NCI-H2029 (cell line): Measurements from ENCODE around the gene JAK3.
A peak's percentile ranks its signal among the peaks of the same experiment; 100 is the strongest.

Experiments used
- DNase-seq: peaks from one replicate; lab custom pipeline; 2025; lab: John Stamatoyannopoulos, UW

JAK3 gene

DNA sequence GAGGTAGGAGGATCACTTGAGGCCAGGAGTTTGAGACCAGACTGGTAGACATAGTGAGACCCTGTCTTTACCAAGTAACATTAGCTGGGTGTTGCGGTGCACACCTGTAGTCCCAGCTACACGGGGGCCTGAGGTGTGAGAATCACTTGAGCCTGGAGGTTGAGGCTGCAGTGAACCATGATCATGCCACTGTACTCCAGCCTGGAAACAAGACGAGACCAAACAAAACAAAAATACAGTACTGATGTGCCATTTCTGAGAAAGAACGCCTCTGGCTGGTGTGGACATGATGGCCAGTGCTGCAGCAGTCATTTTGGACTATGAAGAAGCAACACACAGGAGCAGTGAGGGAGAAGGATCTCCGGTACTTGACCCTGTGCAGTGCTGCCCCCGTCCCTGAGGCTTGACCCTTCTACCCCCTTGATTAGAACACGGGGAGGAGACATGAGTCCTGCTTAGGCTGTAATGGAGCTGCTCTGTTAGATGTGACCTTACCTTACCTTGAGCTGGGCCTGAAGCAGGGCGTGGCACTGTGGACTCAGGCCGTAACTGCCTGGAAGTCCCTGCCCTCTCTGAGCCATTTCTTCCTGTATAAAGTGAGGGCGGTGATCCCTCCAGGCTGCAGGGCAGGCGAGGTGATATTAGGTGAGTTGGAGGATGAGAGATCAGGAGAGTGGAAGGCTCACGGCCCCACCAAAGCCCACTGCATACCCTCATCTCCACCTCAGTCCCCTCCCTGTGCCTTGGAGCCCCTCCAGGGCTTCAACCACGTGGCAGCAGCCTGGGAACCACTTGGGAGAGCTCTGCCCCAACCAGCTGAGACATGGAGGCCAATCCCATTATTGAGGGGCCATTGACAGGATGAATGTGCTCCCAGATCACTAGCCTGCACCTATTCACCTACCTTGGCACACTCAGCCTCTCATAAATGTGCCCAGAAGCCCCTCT, 17.9 kb upstream of the JAK3 start:
- no peak for DNase-seq

DNA sequence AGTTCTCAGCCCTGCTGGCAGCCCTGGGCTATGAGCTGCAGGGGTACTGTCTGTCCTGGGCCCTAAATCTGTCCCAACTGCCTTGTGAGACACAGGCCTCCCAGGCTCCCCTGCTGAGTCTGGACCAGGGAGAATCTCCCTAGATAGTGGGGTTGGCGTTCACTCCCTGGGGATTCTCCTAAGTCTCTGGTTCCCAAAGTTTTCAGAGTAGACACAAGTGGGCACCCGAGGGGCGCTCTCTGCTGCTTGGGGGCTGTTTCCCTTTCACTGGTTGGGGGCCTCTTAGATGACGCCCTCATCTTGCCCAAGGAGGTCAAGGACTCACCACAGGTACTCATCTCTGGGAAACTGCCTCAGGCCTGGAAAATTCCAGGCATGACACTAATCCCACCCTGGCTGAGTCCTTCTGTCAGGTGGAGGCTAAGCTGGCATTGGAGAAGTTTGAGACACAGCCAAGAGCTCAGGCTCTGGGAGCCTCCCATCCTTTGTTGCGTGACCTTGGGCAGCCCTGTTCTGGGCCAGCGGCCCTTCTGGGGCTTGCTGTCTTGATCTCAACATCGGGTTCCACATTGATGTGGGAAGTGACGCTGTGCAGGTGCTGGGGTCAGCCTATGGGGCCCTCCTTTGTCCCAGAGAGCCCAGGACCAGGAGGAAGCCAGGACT, 15.9 kb upstream of the JAK3 start:
- DNase-seq: no peak

DNA sequence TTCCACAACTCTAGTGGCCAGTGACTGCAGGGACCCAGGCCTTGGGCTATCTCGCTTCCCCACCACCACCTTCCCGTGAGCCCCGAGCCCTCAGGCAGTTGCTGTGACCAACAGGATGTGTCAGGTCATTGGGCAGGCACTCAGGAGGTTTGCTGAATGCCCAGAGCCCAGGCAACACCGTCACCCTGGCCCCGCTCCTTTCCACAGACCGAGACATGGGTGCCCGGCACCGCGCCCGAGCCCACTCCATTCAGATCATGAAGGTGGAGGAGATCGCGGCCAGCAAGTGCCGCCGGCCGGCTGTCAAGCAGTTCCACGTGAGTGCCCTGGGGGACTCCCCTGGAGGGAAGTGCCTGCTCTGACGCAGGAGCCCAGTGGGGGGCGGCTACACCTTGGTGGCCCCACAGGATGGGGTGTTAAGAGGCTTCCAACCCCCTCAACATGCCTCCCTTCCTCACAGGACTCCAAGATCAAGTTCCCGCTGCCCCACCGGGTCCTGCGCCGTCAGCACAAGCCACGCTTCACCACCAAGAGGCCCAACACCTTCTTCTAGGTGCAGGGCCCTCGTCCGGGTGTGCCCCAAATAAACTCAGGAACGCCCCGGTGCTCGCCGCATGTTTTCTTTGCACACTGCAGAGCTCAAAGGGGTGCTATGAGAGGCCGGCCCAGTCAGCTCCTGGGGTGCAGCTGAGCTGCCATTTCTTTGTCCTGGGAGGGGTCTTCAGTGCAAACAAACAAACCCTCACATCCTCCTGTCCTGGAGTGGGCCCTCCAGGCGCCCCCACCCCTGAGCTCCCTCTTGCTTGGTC, 15.1 kb upstream of the JAK3 start:
- no peak for DNase-seq

DNA sequence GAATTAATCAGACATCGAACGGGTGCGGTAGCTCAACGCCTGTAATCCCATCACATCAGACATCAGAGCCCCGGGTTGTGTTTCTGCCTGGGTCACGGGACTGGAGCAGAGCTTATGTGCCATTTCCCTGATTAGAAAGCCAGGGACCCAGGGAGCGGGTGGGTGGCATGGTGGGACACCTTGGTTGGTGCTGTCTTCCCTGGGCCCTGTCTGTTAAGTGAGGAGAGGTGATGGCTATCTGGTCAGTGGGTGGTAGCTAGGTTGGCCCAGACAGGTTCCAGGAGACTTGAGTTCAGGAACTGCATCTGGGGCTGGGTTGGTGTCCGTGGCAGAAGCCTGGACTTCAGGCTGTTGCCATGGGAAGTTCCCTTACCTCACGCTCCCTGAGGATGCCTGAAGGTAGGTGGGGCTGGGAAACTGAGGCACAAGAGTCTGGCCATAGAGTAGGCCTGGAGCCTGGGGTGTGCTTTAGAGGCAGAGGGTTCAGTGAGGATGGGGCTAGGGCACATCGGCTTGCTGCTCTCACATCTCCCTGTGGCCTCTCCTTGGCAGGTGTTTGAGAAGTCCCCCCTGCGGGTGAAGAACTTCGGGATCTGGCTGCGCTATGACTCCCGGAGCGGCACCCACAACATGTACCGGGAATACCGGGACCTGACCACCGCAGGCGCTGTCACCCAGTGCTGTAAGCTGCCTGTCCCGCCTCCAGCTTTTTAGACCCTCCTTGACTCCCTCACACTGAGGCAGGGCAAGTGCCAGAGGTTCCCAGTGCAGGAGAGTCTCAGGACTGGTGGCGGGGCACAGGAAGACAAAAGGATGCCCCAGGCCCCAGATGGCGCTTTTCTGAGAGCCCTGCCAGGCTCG, 14.0 kb upstream of the JAK3 start:
- DNase-seq: no peak

DNA sequence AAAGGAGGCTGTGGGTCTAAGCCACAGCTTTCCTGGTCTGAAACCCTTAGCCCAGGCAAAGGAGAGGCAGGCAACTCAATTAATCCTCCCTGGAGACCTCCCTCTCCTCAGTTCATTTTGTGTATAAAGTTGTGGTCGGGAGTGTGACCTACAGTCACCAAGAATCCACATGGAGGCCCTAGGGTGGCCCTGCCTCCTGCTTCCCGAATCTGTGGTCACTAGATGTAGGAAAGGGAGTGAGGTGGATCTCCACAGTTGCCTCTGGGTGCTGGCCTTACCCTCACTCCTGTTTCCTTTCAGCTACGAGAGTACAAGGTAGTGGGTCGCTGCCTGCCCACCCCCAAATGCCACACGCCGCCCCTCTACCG, 13.2 kb upstream of the JAK3 start:
- DNase-seq: no peak

DNA sequence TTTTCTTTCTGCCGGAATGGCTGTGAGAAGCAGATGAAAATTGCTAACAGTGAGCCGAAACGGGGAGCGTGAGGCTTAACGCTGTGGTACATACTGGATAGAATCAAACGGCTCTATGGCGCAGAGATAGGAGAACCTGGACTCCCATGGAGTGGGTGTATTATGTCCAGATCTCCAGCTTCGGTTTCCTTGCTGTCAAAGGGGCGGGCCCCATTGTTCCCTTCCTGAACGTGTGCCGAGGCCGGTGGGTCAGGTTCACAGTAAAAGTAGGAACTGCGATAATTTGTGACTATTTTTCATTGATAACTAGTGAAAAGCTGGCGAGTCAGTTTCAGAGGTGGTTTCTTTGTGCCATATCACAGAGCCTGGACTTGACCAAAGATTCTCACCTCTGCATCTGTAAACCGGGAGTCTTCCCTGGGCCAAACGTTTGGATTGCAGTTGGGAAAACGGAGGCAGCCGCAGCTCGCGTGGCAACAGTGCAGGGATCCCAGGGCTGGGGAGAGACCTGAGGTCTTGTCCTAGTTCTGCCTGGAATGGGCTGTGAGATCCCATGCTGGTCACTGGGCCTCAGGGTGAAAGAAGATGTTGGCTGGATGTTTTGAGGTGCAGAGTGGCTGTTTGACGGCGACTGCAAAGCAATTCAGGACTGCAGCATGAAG, 12.7 kb upstream of the JAK3 start:
- DNase-seq: no peak

DNA sequence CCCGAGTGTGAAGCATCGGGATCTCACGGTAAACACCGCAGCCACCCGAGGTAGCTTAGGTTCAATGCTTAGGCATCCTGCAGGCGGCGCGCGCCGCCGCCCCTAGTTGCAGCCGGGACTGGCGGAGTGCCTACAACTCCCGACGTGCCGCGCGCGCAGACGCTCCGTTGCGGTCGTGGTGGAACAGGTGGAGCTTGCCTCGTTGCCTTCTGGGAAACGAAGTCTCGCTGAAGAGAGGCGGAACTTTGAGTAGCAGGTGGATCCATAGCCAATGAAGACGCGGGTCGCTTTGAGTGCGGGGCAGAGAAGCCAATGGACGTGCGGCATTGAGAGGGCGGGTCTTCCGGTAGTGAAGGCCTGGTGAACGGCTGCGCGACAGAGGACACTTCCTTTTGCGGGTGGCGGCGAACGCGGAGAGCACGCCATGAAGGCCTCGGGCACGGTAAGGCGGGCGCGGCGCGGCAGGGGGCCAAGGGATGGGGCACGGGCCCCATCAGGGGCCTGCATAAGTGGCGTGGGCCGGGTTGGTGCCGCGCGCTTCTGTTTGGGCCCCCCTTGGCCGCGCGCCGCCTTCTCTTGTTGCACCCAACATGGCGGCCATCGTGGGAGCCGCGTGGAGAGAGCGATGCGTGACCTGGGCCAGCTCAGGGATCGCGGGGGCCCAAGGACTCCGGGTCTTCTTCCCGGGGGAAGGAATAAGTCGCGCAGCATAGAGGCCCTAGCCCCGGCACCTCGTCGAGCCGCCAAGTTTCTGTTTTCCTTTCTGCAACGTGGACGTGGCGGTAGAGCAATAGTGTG, 11.9 kb upstream of the JAK3 start, which contains the start of gene RPL18A:
TSS of gene RPL18A (plus strand) at position 378 of the 798 bp plus-strand sequence. CDS start at position 425, 47 bp downstream.
- DNase-seq: peak; percentile 100

DNA sequence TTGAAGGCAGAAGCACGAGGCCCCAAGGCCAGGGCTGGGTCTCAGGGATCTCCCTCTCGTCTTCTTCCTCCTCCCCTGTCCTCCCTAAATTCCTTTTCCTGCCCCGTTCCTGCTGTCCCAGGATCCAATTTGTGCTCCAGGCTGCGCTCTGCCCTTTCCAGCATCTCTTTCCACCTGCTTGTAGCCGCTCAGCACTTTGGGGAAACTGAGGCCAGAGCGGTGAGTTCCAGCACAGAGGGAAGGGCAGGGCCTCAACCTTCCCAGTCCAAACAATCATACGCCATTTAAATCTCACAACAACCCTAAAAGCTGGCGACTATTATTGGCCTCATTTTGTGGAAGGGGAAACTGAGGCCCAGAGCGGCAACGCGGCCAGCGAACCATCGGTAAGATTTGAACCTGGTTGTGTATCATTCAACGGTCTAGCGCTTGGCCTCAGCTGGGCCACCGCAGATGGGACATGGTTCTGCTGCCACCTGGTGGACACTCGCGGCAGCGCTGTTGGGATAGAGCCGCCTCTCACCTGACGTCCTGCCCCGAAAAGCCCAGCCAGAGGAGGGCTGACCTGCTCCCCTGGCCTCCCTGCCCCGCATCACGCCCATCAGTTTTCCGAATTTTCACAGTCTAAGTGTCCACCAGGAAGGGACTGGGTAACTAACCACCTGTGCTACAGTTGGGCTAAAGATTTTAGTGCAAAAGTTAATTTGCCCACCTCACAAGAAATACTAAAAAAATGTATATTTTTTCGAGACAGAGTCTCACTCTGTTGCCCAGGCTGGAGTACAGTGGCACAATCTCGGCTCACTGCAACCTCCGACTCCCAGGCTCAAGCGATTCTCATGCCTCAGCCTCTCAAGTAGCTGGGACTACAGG, 7.7 kb upstream of the JAK3 start:
- DNase-seq: peak; percentile 56

DNA sequence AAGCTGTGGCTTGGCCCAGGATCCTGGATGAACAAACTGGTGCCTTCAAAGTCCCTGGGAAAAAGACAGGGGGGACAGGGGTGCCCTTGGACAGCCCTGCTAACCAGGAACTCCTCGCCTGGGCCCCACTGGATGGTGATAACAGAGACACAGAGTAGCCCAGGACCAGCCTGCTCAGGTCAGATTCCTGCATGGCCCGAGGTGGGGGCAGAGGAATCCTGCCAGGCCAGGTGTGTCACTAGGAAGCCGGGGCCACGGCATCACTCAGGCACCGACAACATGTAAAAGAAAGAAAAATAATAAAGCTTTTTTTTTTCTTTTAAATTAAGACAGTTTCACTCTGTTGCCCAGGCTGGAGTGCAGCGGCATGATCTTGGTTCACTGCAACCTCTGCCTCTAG, 6.3 kb upstream of the JAK3 start:
- DNase-seq: no peak

DNA sequence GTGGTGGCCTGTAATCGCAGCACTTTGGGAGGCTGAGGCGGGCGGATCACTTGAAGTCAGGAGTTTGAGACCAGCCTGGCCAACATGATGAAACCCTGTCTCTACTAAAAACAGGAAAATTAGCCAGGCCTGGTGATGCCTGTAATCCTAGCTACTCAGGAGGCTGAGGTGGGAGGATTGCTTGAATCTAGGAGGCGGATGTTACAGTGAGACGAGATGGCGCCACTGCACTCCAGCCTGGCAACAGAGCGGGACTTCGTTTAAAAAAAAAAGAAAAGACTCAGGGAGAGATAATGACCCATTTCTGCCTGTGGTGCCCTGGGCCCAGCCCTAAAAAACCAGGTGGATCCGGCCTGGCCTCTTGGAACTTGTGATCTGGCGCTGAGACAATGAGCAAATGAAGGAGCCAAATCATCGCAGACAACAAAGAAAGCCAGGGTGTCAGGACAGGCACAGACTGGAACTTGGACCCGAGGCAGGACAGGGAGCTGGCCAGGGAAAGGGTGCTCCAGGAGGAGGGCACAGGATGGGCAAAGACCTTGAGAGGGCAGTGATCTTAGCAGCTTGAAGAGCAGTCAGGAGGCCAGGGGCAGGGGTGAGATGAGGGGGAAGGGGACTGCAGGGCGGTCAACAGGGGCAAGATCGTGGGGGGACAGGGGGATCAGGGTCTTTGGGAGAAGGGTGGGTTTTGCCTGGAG, 962 bp upstream of the JAK3 start:
- DNase-seq: peak; percentile 26

DNA sequence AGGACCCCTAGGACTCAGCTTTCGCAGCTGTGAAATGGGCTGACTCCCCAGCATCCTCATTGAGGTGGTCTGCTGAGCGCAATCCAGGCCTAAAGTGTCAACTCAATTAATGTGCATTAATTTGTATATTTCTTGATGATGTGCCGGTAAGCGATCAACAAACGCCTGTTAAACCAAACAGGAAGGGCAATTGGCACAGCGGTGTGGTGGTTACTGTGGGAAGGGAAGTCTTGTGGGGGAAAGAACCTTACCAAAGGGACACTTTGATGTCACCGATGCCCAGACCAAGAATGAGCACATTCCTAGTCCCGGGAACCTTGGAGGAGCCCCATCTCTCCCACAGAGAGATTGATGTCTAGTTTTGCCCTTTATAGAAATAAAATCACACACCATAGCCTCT, 1.6 kb downstream of the JAK3 start:
- DNase-seq: no peak

DNA sequence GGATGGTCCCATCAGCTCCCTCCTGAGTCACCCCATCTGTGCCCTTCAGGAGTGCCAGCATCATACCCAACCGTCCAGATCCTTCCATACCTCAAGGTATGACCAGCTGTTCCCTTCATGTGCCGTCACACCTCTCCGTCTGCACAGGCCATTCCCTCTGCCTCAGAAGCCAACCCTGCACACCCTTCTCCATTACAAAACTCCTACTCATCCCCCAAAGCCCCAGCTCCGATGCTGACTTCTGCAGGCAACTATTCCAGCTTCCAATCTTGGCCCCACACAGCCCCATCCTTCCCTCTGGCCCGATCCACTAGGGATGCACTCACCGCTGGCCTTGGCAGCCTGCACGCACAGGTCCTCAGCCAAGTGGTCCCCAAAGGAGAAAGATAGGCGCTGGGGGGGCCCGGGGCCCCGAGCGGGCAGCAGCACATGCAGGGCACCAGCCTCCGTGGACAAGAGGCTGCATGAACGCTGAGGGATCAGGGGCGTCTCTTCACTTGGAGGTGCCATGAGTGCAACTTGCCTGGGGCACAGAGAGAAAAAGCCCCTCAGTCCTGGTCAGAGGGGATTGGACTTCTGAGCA, 3.8 kb downstream of the JAK3 start:
- DNase-seq: no peak

DNA sequence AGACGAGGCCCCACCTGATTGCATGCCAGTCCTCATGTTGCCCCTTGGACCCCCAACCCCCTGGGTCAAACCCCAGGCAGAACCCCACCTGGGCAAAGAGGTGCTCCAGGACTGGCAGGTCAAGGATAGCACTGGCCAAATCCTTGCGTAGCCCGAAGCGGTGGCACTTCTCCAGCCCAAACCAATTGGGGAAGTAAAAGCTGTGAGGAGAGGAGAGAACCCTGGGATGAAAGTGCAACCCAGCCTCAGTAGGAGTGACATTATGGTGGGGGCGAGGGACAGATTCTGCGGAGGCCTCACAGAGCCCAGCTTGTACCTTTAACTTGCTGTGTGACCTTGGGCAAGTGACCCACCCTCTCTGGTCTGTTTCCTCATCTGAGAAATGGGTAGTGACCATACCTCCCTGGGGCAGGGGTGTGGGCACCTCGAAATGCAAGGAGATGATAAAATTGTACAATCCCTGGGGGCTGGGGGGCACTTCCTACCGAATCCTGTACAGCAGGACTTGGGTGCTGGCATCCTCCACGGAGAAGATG, 4.4 kb downstream of the JAK3 start:
- DNase-seq: no peak

DNA sequence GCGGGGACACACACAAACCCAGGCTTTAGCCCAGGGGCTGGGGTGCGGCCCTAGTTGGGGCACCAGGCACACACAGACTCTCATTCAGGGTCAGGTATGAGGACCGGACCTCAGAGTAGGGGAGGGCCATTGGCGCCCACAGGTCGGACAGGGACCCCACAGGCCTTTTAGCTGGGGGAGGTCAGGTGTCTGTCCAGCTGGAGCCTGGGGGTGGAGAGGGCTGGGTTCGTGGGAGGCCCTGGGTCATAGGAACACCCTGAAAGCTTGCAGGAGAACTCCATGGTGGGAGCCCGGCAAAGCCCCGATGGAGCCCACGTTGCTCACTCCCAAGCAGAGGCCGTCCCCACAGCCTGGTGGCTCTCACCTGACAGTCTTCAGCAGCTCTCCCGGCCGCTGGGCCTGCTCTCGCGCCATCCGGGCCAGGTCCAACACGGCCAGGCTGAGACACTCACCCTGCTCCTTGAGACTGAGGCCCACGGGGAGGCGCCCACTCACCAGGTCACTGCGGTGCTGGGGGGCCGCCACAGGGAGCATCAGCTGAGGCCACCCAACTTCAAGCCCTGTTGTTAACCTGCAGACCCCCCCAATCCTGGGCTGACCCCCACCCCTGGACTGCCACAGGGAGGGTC, 5.0 kb downstream of the JAK3 start:
- no peak for DNase-seq

DNA sequence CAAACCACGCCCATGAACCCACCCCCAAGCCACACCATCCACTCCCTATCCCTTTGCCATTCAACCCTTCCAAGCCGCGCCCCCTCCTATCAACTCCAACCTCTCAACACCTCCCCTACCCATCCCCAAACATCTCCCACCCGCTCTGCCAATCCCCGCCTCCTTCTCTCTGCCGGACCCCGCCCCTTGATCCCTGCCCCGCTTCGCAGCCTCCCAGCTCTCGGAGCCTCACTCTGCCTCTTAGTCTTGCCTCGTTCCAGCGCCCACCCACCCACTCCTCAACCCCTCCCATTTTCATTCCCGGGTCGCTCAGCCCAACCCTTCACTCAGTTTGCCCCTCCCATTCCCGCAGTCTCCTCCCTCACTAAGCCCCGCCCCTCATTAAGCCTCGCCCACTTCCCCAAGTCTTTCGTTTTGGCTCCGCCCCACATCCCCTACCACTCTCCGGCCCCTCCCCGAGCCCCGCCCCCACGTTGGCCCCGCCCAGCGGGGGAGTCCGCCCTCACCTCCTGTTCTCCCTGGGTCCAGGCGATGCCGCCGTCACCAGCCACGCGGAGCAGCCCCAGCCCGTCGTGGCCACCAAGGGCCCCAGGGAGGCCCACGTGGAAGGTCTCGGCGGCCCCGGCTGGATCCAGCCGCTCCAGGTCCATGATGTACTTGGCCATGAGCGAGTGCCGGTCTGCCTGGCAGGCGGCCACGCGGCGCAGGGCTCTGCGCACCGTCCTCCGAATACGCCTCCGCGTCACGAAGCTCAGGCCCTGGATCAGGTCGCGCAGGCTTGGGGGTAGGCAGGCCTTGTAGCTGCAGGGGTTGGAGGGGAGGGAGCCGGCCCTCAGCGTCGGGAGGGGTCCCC, 5.7 kb downstream of the JAK3 start:
- peak; percentile 90 for DNase-seq

DNA sequence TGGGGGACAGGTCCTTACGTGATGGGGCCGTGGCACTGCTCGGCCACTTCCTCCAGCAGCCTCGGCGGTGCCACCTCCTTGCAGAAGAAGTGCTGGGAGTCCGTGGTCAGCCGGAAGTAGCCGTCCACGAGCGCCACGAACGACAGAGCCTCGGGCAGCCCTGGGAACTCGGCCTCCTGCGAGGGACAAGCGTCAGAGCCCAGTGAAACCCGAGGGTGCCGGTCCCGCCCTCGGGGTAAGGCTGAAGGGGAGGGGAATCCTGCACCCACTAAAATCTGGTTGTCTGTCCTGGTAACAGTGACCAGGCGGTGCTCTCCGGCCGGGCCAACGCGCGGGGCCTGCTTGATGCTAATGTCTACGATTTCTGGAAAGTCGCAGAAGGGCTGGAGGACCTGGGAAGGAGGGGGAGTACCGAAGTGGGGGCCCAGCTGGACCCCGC, 6.4 kb downstream of the JAK3 start:
- DNase-seq: no peak
